Anterior cingulate cortex (tissue), 58 donors: Measurements from ENCODE around the gene SH2D3A.
A peak's percentile ranks its signal among the peaks of the same experiment; 100 is the strongest.

Experiments
- DNase-seq, 58 donors: peaks; one replicate each; lab custom pipeline; 2025; lab: John Stamatoyannopoulos, UW

Gene SH2D3A

DNA sequence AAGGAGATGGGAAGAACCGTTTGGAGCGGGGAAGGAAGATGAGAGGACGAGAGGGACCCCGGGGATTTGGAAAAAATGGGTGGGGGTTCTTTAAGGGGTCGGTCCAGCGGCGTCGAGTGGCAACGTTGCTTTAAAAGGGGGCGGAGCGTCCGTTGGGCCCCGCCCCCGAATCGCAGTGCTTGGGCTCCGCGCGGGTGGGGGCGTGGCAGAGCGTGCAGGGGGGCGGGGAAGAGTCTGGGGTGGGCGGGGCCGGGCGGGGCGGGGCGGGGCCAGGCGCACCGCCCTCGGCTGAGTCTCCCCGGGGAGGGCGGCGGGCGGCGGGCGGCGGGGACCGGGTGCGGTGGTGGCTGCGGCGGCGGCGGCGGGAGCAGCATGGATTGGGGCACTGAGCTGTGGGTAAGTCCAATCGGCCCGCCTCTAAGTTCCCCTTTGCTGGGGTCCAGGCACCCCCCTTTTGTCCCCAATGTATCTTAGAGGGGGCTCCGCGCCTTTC, 27.8 kb downstream of the SH2D3A start, which contains the start of gene TRIP10:
TRIP10 (plus strand) TSS at position 291 of the 493 bp plus-strand sequence; CDS start at position 373, 82 bp downstream.
- DNase-seq, result peak in 54 of 58 donors; percentile 6 to 80 (median 64)

DNA sequence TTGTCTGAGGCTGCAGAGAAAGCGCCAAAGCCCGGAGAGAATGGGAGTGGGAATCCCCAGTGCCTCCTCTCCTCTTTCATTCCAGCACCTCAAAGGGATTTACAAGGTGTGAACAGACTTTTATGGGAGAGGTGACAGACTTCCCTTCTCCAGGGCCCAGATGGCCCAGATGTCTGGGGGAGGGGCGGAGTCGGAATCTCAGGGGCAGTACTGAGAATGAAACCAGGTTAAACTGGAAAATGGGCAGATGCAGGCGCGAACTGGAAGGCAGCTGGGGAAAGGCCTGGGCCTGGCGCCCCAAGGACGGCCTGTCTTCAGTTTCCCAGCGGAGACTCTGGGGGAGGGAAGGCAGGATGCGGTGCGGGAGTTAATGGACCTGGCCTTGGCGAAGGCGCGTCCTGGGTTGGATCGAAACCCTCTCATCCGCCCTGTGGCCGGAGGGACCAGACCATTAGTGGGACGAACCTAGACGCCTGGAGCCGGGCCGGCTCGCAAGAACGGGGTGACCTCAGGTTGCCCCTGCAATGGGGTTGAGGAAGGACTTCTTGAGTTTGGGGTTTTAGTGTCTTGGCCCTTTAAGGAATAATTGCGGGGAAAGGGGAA, 28.3 kb downstream of the SH2D3A start:
- peak in 3 of 58 donors; percentile 40 to 54 (median 54) for DNase-seq

DNA sequence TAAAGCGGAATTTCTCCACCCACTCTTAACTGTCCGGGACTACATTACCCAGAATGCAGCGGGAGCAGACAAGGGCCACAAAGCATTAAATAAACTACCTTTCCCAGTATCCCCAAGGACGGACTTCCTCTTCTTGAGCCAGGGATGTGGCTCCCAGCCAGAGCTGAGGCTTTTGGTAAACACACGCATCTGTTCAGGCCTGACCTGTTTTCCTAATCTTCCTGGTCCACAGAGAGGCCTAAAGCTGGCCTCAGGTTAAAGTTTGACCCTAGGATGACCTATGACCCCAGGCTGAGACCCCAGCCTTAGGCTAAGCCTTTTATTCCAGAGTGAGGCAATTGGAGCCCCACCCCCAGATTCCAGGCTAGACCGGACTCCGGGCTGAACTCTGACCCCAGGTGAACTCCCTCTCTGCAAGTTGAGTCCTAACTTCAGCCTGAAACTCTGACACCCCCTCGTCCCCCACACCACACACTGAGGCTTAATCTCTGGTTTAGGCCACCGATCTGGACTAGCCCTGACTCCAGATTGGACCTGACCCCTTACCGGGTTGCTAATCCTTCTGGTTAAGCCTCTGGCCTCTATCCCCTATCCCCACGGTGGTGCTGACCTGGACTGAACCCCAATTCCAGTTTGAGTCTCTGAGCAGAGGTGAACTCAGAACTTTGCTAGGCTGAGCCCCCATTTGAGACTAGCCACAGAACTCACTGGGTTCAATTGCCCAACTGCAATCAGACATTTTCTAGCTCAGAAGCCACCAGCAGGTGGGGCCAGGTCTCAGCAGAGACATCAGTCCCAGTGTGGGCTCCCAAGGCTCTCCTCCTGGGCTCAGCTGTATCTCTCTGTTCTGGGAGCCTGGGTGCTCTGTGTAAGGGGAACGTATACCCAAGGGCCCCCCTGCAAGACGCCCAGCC, 29.1 kb downstream of the SH2D3A start:
- peak in 54 of 58 donors; percentile 22 to 100 (median 63) for DNase-seq

DNA sequence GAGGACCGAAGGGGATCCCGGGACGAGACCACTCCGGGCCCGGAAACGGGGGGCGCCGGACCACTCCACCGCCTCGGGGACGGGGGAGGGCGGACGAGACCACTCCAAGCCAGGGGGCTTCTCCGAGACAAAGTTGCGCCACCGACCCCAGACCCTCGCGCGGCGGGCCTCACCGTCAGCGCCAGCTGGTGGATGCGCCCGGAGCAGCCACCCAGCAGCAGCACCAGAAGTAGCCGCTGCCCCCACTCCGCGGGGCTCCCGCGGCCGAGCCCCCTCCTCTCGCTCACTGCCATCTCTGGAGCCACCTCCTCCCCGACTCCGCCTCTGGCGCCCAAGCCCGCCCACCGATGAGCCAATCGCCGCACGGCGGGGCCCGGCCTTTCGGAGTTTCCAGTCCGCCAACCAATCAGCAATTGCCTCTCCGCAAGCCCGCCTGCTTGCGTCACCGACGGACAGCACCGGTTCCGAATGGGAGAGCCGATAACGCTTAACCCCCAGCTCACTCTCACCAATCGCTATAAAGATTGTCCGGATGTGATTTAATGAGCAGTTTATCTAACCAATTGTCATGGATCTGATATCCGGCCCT, 29.9 kb downstream of the SH2D3A start, which contains the start of gene GPR108:
GPR108 (minus strand) TSS at position 297 of the 589 bp plus-strand sequence; CDS start at position 293, 4 bp downstream.
- peak; percentile 96 to 100 (median 100) for DNase-seq

DNA sequence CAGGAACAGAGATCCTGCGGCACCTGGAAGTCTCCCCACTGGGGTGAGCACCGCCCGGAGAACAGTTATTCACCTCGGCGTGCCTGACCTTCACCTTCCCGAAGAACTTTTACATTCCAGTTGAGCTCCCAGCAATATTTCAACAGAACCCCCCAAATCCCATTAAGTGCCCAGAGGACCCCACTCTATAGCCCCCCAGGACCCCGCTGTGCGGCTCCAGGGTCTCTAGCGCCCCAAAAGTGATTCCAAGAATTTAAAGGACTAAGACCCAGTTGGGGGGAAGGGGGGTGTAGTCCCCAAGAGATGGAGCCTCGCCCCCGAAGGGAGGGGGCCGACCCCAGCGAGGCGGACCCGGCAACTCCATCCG, 30.3 kb downstream of the SH2D3A start:
- peak in 5 of 58 donors; percentile 42 to 65 (median 56) for DNase-seq

DNA sequence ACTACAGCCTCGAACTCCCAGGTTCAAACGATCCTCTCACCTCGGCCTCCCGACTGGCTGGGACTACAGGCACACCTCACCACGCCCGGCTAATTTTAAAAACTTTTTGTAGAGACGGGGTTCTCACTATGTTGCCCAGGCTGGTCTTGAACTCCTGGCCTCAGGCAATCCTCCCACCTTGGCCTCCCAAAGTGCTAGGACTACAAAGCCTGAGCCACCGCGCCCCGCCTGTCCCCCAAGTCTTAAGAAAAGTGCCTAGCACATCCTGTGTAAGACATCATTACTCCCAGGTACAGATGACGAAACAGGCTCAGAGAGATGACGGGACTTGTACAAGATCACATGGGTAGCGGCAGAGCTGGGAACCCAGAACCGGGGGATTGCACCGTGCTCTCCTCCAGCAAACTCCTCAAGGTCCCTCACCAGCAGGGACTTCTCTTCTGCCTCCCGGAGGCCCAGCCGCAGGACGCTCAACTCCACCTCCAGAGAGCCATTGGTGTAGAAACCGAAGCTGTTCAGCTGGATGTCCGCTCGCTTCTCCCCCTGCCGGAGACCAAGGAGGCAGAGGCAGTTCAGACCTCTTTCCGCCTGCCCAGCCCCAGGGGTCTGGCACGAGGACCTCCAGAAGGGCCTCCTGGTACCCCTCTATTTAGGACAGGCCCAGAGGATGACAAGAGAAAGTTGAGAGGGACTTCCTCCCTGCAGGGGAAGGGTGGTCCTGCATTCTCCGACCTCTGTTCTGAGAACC, 30.9 kb downstream of the SH2D3A start:
- peak in 51 of 58 donors; percentile 9 to 72 (median 47) for DNase-seq

DNA sequence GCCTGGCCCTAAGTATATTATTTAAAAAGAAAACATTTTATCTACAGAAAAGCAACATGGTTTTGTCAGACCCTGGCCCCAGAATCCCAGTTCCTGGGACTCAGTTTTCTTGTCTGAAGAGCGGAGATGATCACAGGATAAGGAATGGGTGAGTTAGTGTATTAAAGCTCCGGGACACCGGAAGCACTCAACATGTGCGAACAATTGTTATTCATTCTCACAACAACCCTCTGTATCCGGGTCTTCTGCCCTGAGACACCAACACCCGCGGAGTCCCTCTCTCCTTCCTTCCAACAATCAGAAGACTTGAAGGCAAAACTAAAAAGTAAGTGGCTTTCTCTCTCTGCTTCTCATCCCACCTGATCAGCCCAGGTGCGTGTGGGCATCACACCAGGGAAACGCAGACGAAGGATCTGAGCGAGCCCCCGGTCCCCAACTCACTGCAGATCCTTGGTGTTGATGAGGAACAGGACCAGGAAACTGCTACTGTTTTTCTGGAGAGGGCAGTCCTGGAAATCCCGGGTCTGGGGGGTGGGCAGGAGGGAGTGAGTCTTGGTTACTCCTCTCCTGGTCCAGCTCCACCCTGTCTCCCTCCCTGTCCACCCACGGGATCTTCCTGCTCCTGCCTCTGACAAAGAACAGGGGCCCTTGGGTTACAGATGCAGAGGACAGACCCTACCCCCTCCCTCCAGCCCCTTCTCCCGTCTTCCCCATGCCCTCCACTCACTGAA, 31.9 kb downstream of the SH2D3A start:
- no peak for DNase-seq

DNA sequence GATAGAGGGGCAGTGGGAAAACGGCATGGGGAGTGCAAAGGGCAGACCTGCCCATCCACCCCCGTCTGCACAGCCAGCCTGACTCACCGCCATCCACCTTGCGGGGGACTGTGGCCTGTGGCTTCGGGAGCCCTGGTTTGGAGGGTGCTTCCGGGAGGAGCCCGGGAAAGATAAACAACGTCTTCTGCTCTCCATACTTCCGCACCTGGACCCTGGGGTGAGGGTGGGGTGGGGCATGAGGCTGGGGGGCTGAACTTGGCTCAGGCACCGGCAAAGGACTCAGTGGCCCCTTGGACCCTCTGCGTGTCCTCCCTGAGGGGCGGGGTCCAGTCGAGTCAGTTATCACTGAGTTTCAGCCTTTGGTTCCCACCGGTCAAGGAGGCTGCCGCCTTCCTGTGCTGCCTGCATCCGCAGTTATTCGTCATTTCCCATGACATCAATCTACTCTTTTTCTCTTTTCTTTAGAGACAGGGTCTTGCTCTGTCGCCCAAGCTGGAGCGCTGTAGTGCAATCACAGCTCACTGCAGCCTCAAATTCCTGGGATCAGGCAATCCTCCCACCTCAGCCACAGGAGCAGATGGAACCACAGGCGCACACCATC, 33.0 kb downstream of the SH2D3A start:
- no peak for DNase-seq

DNA sequence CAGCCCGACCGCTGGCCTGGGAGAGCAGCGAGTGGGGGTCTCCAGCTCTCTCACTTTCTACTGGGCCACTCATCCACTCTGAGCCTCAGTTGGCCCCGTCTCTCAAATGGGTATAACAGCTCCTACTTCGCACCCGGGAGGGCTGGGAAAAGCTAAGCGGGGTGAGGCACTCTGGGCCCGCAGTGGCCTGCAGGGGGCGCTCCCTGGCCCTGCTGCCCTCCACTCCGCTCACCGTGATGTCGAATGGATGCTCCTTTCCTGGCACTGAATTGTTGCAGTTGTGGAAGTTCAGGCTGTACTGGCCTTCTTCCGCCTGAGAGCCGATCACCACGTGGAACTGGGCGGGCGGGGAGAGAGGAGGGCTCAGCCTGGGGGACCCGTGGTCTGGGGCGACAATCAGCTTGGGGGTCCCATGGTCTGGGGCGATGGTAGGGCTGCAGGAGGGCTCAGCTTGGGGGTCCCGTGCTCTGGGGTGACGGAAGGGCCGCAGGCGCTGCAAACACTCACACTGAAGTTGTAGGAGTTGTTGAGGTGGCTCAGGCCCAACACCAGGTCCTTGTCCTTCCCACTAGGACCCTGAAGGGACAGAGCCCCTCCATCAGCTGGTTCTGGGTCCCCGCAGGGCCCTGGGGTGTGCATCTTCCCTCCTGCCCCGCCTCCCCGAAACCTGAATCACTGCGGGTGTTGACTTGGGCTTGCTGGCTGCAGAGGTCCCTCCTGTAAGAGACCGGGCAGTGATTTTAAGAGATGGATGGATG, 33.7 kb downstream of the SH2D3A start:
- DNase-seq, result no peak

DNA sequence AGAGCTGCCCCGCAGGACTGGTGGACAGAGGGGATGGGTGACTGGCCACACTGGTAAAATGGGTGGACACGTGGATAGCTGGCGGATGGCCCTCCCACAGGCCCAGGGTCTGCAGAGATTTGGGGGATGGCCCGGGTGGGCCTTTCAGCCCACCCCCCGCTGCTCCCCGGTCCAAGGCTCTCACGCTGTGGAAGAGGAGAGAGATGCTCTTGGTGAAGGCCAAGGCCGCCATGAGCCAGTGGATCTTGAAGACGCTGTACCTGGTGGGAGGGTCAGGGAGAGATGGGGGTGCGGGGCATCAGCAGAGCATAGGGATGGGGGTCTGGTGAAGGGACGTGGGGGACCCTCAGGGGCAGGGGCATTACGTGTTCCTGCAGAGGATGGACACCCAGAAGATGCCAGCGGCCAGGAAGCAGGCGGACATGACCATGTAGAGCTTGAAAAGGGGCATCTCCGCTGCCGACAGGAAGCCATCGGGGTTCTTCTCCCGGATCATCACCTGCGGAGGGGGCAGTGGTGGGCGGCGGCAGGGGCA, 34.4 kb downstream of the SH2D3A start:
- no peak for DNase-seq

DNA sequence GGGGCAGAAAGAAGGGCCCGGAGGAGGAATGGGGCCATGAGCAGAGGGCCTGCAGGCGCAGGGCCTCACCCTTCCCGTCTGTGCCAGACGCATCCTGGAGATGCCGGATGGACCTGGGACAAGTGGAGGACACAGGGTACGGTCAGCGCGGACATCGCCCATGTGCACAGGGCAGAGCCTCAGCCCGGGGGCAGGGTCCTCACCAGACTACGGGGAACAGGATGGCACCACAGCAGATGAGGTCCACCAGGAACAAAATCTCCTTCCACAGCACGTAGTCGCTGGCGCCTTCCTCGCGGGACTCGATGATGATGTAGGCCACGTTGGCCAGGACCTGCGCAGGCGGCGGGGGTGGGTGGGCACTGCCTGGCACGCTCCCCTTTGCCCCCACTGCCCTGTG, 35.4 kb downstream of the SH2D3A start:
- no peak for DNase-seq

DNA sequence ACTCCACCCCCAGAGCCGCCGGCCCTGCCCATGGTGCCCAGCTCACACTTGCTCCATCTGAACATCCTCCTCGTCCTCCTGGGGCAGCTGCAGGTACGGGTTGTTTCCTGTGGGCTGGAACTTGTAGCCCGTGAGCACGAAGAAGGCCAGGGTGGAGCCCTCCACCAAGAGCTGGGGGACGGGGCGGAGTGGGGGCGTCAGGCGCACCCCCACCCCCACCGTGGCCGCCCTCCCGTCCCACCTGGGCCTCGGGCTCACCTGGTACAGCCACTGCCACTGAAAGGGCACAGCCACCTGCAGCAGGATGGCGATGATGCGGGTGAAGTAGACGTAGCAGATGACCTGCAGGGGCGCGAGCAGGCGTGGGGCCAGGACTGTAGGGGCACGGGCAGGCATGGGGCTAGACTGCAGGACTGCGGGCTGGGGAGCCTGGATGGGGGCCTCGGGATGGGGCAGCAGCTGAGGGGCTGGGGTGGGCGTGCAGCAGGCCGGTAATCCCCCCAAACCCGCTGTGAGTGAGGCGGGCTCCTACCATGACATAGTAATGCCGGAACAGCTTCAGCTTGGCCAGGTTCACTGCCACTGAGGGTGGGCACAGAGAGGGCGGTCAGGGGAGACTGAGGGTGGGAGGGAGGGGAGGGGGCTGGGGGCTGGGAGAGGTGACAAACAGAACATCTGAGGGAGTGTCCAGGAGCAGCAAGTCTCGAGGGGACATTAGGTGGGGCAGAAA, 36.1 kb downstream of the SH2D3A start:
- DNase-seq, result no peak

DNA sequence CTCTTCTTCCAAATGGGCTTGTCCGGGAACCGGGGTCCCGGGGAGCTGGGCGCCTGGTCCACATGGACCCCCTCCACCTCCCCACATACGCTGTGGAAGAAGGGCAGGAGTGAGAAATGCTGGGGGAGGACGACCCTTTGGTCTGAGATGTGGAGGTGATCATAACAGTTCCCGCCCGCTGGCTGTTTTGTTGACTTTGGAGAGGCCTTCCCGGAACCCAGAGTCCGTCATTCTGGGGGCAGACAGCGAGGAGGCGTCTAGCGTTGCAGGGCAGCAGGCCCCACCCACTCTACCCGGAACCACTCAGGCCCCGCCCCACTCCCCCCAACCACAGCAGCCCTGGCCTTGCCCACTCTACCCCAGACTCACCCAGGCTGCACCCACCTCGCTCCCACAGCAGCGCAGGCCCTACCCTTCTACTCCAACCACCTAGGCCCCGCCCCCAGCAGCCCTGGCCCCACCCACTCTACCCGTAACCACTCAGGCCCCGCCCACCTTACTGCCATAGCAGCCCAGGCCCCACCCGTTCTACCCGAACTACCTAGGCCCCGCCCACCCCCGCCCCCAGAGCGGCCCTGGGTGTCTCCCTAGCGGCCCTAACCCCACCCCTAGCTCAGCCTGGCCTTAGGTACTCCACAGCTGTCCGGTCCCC, 37.0 kb downstream of the SH2D3A start:
- peak in 45 of 58 donors; percentile 7 to 72 (median 46) for DNase-seq

DNA sequence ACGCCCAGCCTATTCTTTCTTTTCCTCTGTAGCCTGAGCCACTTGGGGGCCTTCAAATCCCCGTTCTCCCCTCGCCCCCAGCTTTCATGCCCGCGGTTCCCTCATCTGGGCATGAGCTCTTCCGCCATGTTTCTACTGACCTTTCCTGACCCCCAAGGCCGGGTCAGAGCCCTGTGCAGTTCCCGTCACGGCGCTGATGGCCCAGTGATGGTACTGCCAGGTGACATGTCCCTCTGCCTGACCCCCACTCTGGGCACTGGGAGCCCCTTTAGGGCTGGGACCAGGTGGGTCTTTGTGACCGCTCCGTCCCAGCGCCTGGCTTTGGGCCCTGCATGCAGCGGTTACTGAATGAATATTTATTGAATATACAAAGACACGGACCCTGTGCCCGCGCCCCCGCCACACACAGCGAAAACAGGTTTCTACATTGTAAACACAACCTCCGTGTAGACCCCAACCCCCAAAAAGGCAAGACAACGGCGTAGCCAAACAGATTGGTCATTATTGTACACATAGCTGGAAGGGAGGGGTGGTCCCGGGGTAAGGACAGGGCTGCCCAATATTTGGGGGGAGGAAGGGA, 37.6 kb downstream of the SH2D3A start:
- DNase-seq, result no peak

DNA sequence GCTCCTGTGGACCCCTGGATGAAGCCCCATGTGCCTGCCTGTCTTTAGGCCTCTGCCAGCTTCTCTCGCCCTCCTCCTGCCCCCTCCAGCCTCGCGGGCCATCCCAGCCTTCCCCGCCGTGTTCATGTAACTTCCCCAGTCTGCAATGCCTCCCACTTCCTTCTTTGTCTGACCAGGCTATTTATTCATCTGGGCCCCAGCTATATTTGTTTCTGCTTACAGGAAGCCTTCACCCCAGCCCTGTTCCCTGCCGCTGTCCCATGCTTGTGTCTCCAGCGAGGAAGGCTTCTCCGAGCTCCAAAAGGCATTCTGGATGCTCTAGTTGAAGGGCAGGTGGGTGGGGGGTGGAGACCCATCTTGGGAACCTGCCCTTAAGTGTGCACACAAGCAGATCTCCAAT, 38.9 kb downstream of the SH2D3A start:
- peak in 19 of 58 donors; percentile 1 to 44 (median 20) for DNase-seq

DNA sequence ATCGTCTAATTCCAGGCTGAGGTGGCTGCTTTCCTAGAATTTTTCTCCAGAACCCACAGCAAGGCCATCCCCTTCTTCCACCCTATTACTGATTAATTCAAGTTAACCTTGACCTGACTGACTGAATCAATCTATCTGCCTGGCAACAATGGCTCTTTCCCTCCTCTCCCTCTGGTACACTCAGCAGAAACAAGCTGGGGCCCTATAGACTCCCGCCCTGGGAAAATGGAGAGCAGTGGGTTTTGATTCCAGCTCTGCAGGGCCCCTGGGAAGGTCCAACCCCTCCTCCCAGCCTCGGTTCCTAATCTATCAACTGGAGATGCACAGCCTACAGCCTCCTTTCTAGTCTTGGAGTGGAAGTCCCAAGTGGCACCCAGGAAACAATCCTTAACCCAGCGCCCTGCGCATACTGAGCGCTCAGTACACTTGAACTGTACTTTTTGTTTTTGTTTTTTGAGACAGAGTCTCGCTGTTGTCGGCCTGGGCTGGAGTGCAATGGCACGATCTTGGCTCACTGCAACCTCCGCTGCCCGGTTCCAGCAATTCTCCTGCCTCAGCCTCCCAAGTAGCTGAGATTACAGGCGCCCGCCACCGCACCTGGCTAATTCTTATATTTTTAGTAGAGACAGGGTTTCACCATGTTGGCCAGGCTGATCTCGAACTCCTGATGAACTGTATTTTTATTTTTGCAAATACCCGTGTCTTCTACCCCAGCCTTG, 41.6 kb downstream of the SH2D3A start:
- DNase-seq, result no peak
